Stimulated activated CD8-positive, alpha-beta memory T cell treated with anti-CD3 and anti-CD28 coated beads, Interleukin-12 subunit alpha, Interleukin-12 subunit beta, amount 100 ng/mL, for 24 hours (primary cell): ENCODE results near the gene LRP6.
"Not testable (repeated sequence)": the region's sequence is repeated elsewhere in the genome, so short reads cannot be mapped to it uniquely, and the experiment has no call there.

Source experiments
- DNase-seq: peaks from one replicate; pipeline ENCODE4 v3.0.0-alpha.2; 2020; ENCODE audit errors: extremely low read depth

The LRP6 gene

GRCh38 chr12:12121061-12121460 is 145.8 kb downstream of the LRP6 start:
- DNase-seq, result no peak

GRCh38 chr12:12116677-12117076 is 150.2 kb downstream of the LRP6 start:
- no peak for DNase-seq

DNA sequence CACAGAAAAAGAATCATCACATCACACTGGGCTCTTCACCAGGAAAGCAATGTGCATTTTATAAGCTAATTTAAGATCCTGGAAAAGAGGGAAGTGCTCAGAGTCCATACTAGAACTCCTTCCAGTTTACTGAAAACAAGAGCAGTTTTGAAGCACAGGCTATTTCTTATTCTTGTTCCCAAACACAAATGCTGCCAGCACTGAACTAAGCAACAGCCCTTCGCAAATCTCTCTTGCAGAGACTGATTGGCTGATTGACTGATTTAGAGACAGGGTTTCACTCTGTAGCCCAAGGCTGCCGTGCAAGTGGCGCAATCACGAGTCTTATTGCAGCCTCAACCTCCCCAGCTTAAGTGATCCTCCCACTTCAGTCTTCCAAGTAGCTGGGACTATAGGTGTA is 151.3 kb downstream of the LRP6 start:
- DNase-seq, result no peak

DNA sequence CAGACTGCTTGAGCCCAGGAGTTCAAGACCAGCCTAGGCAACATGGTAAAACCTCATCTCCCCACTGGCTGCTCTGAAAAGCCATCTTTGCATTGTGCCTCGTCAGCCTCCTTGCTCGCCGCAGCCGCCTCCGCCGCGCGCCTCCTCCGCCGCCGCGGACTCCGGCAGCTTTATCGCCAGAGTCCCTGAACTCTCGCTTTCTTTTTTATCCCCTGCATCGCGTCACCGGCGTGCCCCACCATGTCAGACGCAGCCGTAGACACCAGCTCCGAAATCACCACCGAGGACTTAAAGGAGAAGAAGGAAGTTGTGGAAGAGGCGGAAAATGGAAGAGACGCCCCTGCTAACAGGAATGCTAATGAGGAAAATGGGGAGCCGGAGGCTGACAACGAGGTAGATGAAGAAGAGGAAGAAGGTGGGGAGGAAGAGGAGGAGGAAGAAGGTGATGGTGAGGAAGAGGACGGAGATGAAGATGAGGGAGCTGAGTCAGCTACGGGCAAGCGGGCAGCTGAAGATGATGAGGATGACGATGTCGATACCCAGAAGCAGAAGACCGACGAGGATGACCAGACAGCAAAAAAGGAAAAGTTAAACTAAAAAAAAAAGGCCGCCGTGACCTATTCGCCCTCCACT is 155.8 kb downstream of the LRP6 start:
- not testable (repeated sequence) for DNase-seq

DNA sequence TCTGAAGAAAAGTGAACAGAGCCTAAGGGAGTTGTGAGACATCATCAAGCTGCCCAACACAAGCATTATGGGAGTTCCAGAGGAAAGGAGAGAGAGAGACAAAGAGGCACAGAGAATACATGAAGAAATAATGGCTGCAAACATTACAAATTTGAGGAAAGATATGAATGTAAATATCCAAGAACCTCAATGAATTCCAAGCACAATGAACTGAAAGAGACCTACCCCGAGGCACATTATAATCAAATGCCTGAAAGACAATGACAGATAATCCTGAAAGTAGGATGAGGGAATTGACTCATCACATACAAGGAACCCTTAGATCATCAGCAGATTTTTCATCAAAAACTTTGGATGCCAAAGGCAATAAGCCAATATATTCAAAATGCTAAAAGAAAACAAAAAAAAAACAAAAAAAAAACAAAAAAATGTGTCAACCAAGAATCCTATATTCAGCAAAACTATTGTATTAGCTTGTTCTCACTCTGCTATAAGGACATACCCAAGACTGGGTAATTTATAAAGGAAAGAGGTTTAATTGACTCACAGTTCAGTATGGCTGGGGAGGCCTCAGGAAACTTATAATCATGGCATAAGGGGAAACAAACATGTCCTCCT is 158.3 kb downstream of the LRP6 start:
- DNase-seq, result no peak

- no peak for DNase-seq
Measured at GRCh38 chr12:12107678-12108077, 159.2 kb downstream of the LRP6 start.

GRCh38 chr12:12099102-12099501 is 167.7 kb downstream of the LRP6 start:
- DNase-seq, result no peak

DNA sequence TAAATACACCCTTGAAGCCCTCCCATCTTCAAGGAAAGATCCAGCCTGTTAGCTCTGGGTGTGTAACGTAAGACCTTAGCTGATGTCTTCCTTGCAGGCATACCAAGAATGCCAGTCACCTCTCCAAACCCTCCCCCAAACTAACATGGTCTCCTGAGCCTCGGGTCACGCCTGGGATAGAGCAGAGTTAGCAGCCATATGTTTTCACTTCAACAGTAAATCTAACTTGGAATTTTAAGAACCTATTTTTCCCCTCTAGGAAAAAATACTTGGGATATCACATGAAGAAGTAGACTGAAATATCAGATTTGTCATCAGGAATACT is 168.2 kb downstream of the LRP6 start:
- no peak for DNase-seq

GRCh38 chr12:12097891-12098690 is 168.8 kb downstream of the LRP6 start:
- no peak for DNase-seq

DNA sequence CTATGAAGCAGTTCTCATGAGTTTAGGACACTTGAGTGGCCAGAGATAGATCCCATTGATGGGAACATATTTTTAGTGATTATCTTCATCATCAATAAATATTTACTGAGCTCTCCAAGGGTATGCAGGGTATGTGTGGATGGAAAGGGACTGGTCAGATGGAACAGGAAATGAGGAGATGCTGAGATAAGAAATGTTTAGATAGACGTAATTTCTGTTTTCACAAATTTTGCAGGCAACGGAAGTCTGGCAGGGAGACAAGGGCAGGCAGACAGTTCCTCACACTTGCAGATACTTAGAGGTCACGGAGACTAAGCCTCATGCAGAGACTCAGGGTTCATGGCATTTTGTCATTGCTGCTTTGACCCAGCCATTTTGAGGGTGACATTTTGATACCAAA is 171.8 kb downstream of the LRP6 start:
- DNase-seq, result no peak

GRCh38 chr12:12094481-12094880 is 172.4 kb downstream of the LRP6 start:
- DNase-seq, result no peak

- no peak for DNase-seq
Measured at GRCh38 chr12:12091977-12092663, 174.7 kb downstream of the LRP6 start.

DNA sequence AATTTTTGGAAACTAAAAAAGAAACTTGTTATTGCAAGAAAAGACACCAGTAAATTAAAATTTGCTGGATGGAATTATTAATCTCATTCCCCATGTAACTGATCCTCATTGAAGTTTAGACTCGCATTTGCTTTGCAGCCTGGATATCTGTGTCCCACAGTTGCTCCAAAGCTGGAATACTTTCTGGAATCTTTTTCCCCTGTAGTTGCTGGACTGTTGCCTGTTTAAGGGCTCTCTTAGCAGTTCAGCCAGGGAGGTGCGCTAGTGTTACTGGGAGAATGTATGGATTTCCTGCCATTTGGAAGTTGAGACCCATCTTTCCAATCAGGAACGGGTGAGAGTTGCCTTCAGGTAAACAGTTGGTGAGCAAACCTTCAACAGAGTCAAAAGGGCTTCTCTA is 175.8 kb downstream of the LRP6 start:
- DNase-seq, result no peak

GRCh38 chr12:12088761-12089160 is 178.1 kb downstream of the LRP6 start:
- DNase-seq, result no peak

- DNase-seq, result no peak
Measured at GRCh38 chr12:12088147-12088546, 178.7 kb downstream of the LRP6 start.

DNA sequence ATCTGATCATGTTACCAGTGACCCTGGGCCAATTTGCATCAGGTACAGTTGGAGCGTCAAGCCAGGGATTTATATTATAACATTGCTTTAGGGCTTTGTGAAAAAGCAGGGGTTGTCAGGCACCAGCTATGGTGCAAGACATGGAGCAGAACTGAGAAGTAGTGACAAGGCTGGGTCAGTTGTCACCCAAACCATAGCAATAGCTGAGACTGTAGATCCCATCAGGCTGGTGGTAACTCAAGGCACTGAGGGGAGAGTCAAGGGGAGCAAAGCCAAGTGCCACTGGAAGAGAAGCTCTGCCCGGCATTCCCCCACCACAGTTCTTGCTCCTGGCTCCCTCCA is 179.2 kb downstream of the LRP6 start:
- no peak for DNase-seq

GRCh38 chr12:12086973-12087692 is 179.7 kb downstream of the LRP6 start:
- DNase-seq, result no peak

GRCh38 chr12:12086362-12086761 is 180.5 kb downstream of the LRP6 start:
- DNase-seq, result no peak

DNA sequence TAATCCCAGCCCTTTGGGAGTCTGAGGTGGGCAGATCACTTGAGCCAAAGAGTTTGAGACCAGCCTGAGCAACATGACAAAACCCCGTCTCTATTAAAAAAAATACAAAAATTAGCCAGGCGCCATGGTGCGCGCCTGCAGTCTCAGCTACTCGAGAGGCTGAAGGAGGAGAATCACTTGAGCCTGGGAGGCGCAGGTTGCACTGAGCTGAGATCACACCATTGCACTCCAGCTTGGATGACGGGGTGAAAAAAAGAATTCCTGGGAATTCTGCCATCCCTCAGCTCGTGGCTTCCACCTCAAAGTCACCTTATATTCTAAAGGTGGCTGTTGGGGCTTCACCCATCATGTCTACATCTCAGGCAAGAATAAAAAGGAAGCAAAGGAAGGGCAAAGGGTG is 183.2 kb downstream of the LRP6 start:
- no peak for DNase-seq

- no peak for DNase-seq
Measured at GRCh38 chr12:12081836-12082497, 184.9 kb downstream of the LRP6 start.

- no peak for DNase-seq
Measured at GRCh38 chr12:12079291-12079690, 187.6 kb downstream of the LRP6 start.
